MM.1S (cell line): ENCODE data around the gene RERE.
"Not testable (repeated sequence)": the region's sequence is repeated elsewhere in the genome, so short reads cannot be mapped to it uniquely, and the experiment has no call there.

Experiments
- CTCF ChIP-seq: fragments of 300-600 bp; sonication (generic); IDR thresholded peaks from 2 replicates; pipeline ENCODE4 v1.5.1; 2016; ENCODE audit warnings: antibody characterized with exemption, low read length, mixed read lengths
- EZH2 ChIP-seq: fragments of 300-600 bp; sonication (generic); optimal IDR thresholded peaks from 2 replicates; pipeline ENCODE3; 2017; ENCODE audit warnings: low read depth, mild to moderate bottlenecking, antibody characterized with exemption, low read length, mixed read lengths

- TF ChIP-seq CTCF, EZH2: not testable (repeated sequence)
These were observed 193.7 kb downstream of the RERE start for GRCh38 chr1:8623651-8624192.
